PC-9 (cell line): ENCODE results near the gene MYBPC2. TPM values are rescaled to one million over a fixed set of nuclear protein-coding genes. Genes with fewer than 3 reads are reported as not detected.

Experiments used
- BruUV-seq: library from RNA; stranded (reverse); fragments of 400-500 nt; replicated peaks from 2 replicates; lab custom pipeline; 2021; lab: Mats Ljungman, UMichigan
- CTCF ChIA-PET: fragments of 300-600 bp; sonication (Branson Sonifier 250); formaldehyde crosslinking; loops from one replicate; lab custom pipeline; 2022; ENCODE audit warnings: antibody characterized with exemption; lab: Charles Lee
- POLR2A ChIA-PET: fragments of 300-600 bp; sonication (Branson Sonifier 250); formaldehyde crosslinking; loops from one replicate; lab custom pipeline; 2022; ENCODE audit warnings: antibody characterized with exemption; ENCODE audit not compliant: unreplicated experiment; lab: Charles Lee
- DNase-seq, 2 experiments: peaks; one replicate each; pipeline versions ENCODE4 v3.0.0 to v3.0.0-alpha.2; 2015 to 2022; ENCODE audit warnings: mixed read lengths in 1 of 2
- H2AFZ ChIP-seq: fragments of 200-600 bp; sonication (generic); 2 replicates; pipeline ENCODE4 v1.8.1; 2017; ENCODE audit warnings: antibody characterized with exemption
- H3F3A ChIP-seq: fragments of 200-600 bp; sonication (generic); 2 replicates; pipeline ENCODE4 v1.8.1; 2017; ENCODE audit warnings: antibody characterized with exemption, mild to moderate bottlenecking, low read depth; ENCODE audit not compliant: insufficient read depth
- H3K27ac ChIP-seq: fragments of 200-600 bp; sonication (generic); 2 replicates; pipeline ENCODE4 v1.6.1; 2016; ENCODE audit warnings: mixed run types
- H3K27me3 ChIP-seq: fragments of 200-600 bp; sonication (generic); 2 replicates; pipeline ENCODE4 v1.6.1; 2016; ENCODE audit warnings: low read depth, mixed run types; ENCODE audit not compliant: insufficient read depth
- H3K36me3 ChIP-seq: fragments of 200-600 bp; sonication (generic); 2 replicates; pipeline ENCODE4 v1.6.1; 2016; ENCODE audit warnings: low read depth, mixed run types
- H3K4me1 ChIP-seq: fragments of 200-600 bp; sonication (generic); replicated peaks from 2 replicates; pipeline ENCODE4 v1.6.1; 2016; ENCODE audit warnings: mixed run types; ENCODE audit not compliant: insufficient read depth
- H3K4me2 ChIP-seq: fragments of 200-600 bp; sonication (generic); 2 replicates; pipeline ENCODE4 v1.6.1; 2017; ENCODE audit warnings: mixed run types
- H3K4me3 ChIP-seq: fragments of 200-600 bp; sonication (generic); 2 replicates; pipeline ENCODE4 v1.6.1; 2016; ENCODE audit warnings: mixed run types
- H3K79me2 ChIP-seq: fragments of 200-600 bp; sonication (generic); 2 replicates; pipeline ENCODE4 v1.6.1; 2017; ENCODE audit warnings: low read depth, mixed run types
- H3K9me2 ChIP-seq: fragments of 200-600 bp; sonication (generic); 2 replicates; pipeline ENCODE4 v1.8.1; 2017; ENCODE audit warnings: mild to moderate bottlenecking; ENCODE audit not compliant: insufficient read depth
- H3K9me3 ChIP-seq: fragments of 200-600 bp; sonication (generic); 2 replicates; pipeline ENCODE4 v1.8.1; 2016; ENCODE audit warnings: low read depth; ENCODE audit not compliant: insufficient read depth
- H4K20me1 ChIP-seq: fragments of 200-600 bp; sonication (generic); 2 replicates; pipeline ENCODE4 v1.8.1; 2017; ENCODE audit not compliant: insufficient read depth
- CTCF ChIP-seq: fragments of 200-600 bp; sonication (generic); conservative IDR thresholded peaks from 2 replicates; pipeline ENCODE4 v1.6.1; 2017; ENCODE audit warnings: mixed run types, antibody characterized with exemption, mild to moderate bottlenecking, moderate library complexity
- EZH2 ChIP-seq: fragments of 200-600 bp; sonication (generic); IDR thresholded peaks from 2 replicates; pipeline ENCODE4 v1.8.0; 2017; ENCODE audit warnings: antibody characterized with exemption, low read depth
- intact Hi-C: fragments of 100-400 bp; cut with micrococcal nuclease; formaldehyde crosslinking; loops from one replicate; pipeline ENCODE4 v1.10.0; 2022; ENCODE audit not compliant: unreplicated experiment
- total RNA-seq: library from RNA; stranded (reverse); gene quantifications from 2 replicates; pipeline ENCODE4 v1.2.3, GENCODE V29; 2021

Gene MYBPC2
- total RNA-seq, 1 experiment from 2014 or later = not detected

GRCh38 chr19:50505856-50506611 lies 73.3 kb downstream of the MYBPC2 start:
- H3K9me3 ChIP-seq = no peaks in the 10 kb centered on the region
- H2AFZ ChIP-seq = no peak overlapping the region
- no peaks in the 10 kb centered on the region for H3K9me2 ChIP-seq
- no peaks in the 10 kb centered on the region for H3K4me1 ChIP-seq
- no peaks in the 10 kb centered on the region for H3K79me2 ChIP-seq
- ChIA-PET CTCF (no interaction called here), POLR2A (no interaction called here)
- BruUV-seq = no TSS peak
- H3K27me3 ChIP-seq = no peaks in the 10 kb centered on the region
- no peaks in the 10 kb centered on the region for H4K20me1 ChIP-seq
- H3K4me3 ChIP-seq = no peak overlapping the region
- H3F3A ChIP-seq = no peaks in the 10 kb centered on the region; the same call in 1 of the 2 replicates
- intact Hi-C loops = no loop called here
- TF ChIP-seq EZH2 (no peak), CTCF (no peak)
- no peak overlapping the region for H3K4me2 ChIP-seq
- no peak overlapping the region for H3K27ac ChIP-seq
- no peaks in the 10 kb centered on the region for H3K36me3 ChIP-seq
- DNase-seq = no peak

- Histone ChIP-seq H3K4me2 (no peak overlapping the region), H3K9me2 (no peaks in the 10 kb centered on the region), H3K9me3 (no peaks in the 10 kb centered on the region), H2AFZ (no peak overlapping the region), H3K27ac (no peak overlapping the region), H3K36me3 (no peaks in the 10 kb centered on the region), H3F3A (no peaks in the 10 kb centered on the region; the same call in 1 of the 2 replicates), H3K27me3 (no peaks in the 10 kb centered on the region), H3K4me3 (no peak overlapping the region), H3K4me1 (no peaks in the 10 kb centered on the region), H3K79me2 (no peaks in the 10 kb centered on the region), H4K20me1 (no peaks in the 10 kb centered on the region)
- no peak for TF ChIP-seq CTCF
- no peak for TF ChIP-seq EZH2
- BruUV-seq = no TSS peak
- ChIA-PET CTCF (no interaction called here), POLR2A (no interaction called here)
- intact Hi-C loops = no loop called here
- no peak for DNase-seq
Measured at GRCh38 chr19:50506700-50507099, 74.0 kb downstream of the MYBPC2 start.

- Histone ChIP-seq H3K9me3 (no peaks in the 10 kb centered on the region), H3K27me3 (no peaks in the 10 kb centered on the region), H3K4me2 (no peak overlapping the region), H2AFZ (no peak overlapping the region), H3K9me2 (no peaks in the 10 kb centered on the region), H3F3A (no peaks in the 10 kb centered on the region; the same call in 1 of the 2 replicates), H4K20me1 (no peaks in the 10 kb centered on the region), H3K4me1 (peaks cover 6% of the 10 kb centered on the region), H3K36me3 (no peaks in the 10 kb centered on the region), H3K79me2 (no peaks in the 10 kb centered on the region), H3K4me3 (no peak overlapping the region), H3K27ac (no peak overlapping the region)
- no peak for DNase-seq
- TF ChIP-seq CTCF (no peak), EZH2 (no peak)
- ChIA-PET POLR2A (no interaction called here), CTCF (no interaction called here)
- BruUV-seq = no TSS peak
- intact Hi-C loops = no loop called here
Measured at GRCh38 chr19:50507376-50507775, 74.7 kb downstream of the MYBPC2 start.
